Measurements from ENCODE around the gene LRPAP1. TPM values are rescaled to one million over a fixed set of nuclear protein-coding genes. Genes with fewer than 3 reads are reported as not detected.
"Not testable (repeated sequence)": the region's sequence is repeated elsewhere in the genome, so short reads cannot be mapped to it uniquely, and the experiment has no call there.

The LRPAP1 gene
- total RNA-seq, 1 donor from 2014 or later = 69.3 TPM

- intact Hi-C loops (cut with micrococcal nuclease) = no loop called here
Observed at GRCh38 chr4:3463556-3464348, 68.5 kb downstream of the LRPAP1 start.

GRCh38 chr4:3462790-3463415 lies 69.3 kb downstream of the LRPAP1 start, which contains the start of gene DOK7:
TSS of gene DOK7 (plus strand) at chr4:3463306. CDS start at chr4:3463376, 70 bp downstream.
- intact Hi-C loops (cut with micrococcal nuclease) = no loop called here

GRCh38 chr4:3462321-3462789 lies 69.9 kb downstream of the LRPAP1 start:
- intact Hi-C loops (cut with micrococcal nuclease) = no loop called here

GRCh38 chr4:3461515-3462291 lies 70.5 kb downstream of the LRPAP1 start:
- intact Hi-C loops (cut with micrococcal nuclease) = no loop called here

GRCh38 chr4:3460926-3461325 lies 71.3 kb downstream of the LRPAP1 start:
- intact Hi-C loops (cut with micrococcal nuclease) = no loop called here

- intact Hi-C loops (cut with micrococcal nuclease) = not testable (repeated sequence)
Observed at GRCh38 chr4:3459156-3459555, 73.1 kb downstream of the LRPAP1 start.

GRCh38 chr4:3458371-3458770 lies 73.9 kb downstream of the LRPAP1 start:
- intact Hi-C loops (cut with micrococcal nuclease) = no loop called here

- intact Hi-C loops (cut with micrococcal nuclease) = not testable (repeated sequence)
Observed at GRCh38 chr4:3455596-3455995, 76.6 kb downstream of the LRPAP1 start.

Other genes starting within 250 kb of the LRPAP1 start
- 4.4 and 5.7 TPM in 2 replicates for gene RGS12, start 239.4 kb downstream of the LRPAP1 start, total RNA-seq
- gene HGFAC, start 90.5 kb downstream of the LRPAP1 start, total RNA-seq = not detected in 2 replicates
- not detected in 2 replicates for gene DOK7, start 69.1 kb downstream of the LRPAP1 start, total RNA-seq
- gene ADRA2C, start 234.0 kb upstream of the LRPAP1 start, total RNA-seq = not detected in 2 replicates

Data from T-helper 2 cell treated with Interferon-gamma antibody and Interleukin-4, amounts not matched to agents 100 ng/mL and 5 ng/mL, for 36 hours (primary cell).